HS-27A (cell line): ENCODE data around the gene XXYLT1.
"Not testable (repeated sequence)": the region's sequence is repeated elsewhere in the genome, so short reads cannot be mapped to it uniquely, and the experiment has no call there.

Experiments
- DNase-seq: peaks from one replicate; pipeline ENCODE4 v3.0.0-alpha.2; 2012; ENCODE audit warnings: low read depth, missing footprints

XXYLT1 gene

DNA sequence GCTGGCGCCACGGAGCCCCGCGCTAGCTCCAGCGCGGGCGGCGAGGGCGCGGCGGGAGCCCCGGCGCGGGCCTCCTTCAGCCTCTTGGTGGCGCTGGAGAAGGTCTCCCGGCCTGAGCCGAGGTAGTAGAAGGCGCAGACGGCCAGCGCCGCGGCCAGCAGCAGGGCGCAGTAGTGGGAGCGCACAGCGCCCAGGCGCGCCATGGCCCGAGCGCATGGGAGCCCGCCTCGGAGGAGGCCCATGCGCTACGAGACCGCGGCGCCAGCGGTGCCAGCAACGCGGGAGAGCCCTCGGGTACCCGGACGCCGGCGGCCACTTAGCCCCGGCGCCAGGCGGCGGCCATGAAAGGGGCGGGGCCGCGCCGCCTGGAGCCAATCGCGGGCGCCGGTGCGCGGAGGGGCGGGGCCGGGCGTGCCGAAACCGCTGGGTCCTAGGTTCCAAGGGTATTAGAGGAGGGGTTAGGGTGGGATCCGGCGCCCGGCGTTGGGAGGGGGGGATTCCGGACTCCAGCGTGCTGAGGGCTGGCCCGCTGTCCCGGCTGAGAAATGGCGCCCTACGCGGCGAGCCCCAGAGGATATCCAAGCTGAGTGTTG, at the start of gene XXYLT1:
TSS of gene XXYLT1 (minus strand) at position 343 of the 593 bp plus-strand sequence. CDS start at position 242, 101 bp downstream.
- peak; percentile 59 for DNase-seq

- no peak for DNase-seq
Measured at GRCh38 chr3:195319060-195319459, 48.1 kb upstream of the XXYLT1 start.

DNA sequence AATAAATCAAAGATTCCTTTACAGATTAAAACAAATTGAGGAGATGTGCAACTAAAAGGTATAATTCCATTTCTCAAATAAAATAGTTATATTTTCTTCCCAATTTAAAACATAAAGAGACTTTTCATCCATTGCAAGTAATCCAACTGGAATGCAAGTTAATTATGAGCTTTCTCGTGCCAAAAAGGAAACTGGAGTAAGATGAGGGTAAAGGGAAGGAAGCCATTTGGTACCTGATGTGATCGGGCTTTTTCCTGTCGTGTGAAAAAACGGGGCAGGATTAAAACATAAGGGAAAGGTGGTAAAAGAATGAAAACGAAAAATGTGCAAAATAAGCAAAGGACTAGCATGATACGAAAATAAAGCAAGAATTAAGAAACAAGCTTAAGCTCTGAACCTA, 41.8 kb upstream of the XXYLT1 start:
- no peak for DNase-seq

GRCh38 chr3:195307711-195308110, 36.8 kb upstream of the XXYLT1 start:
- no peak for DNase-seq

DNA sequence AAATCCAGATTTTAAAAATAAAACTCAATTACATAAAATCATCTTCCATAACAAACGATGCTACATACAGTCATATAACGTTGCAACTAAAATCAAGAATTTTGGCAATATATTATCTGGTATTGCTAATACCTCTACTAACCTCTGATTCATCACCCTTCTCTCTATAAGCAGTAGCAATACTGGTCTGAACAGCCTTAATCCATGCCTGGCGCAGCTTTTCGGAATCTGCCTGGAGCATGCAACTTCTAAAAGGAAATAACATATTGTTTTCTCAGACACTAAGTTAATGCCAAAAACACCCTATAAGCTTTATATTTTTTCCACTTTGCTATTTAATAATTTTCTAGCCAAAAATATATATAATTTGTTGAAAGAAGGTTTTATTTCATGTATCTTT, 35.4 kb upstream of the XXYLT1 start:
- no peak for DNase-seq

- DNase-seq = no peak
Measured at GRCh38 chr3:195302431-195302830, 31.5 kb upstream of the XXYLT1 start.

- no peak for DNase-seq
Measured at GRCh38 chr3:195297446-195297845, 26.5 kb upstream of the XXYLT1 start.

GRCh38 chr3:195296662-195297061, 25.7 kb upstream of the XXYLT1 start:
- DNase-seq = no peak

- DNase-seq = no peak
Measured at GRCh38 chr3:195291121-195291520, 20.2 kb upstream of the XXYLT1 start.

DNA sequence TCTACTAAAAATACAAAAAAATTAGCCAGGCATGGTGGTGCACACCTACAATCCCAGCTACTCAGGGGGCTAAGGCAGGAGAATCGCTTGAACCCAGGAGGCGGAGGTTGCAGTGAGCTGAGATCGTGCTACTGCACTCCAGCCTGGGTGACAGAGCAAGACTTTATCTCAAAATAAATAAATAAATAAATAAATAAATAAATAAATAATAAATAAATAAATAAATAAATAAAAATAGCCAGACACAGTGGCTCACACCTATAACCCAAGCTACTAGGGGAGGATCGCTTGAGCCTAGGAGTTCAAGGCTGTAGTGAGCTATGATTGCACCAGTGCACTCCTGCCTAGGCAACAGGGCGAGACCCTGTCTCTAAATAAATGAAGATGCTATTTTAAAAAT, 19.7 kb upstream of the XXYLT1 start:
- not testable (repeated sequence) for DNase-seq

GRCh38 chr3:195286115-195286872, 15.3 kb upstream of the XXYLT1 start:
- DNase-seq = no peak

DNA sequence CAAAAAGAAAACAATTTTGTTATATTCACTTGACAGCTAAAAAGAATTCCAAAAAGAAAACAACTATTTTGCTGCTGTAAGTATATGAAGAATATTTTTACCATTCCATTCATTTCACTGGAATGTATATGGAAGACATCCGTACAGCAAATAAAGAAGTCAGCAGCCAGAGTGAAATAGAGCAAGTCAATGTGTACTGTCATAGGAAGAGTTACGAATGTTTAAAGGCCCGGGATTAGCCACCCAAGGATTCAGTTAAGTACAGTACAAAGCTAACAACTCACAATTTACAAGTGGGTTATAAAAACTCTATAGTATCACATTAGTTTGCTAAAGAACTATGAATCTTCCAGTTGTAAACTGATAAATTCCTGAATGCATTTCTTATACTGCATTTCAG, 14.4 kb upstream of the XXYLT1 start:
- no peak for DNase-seq

DNA sequence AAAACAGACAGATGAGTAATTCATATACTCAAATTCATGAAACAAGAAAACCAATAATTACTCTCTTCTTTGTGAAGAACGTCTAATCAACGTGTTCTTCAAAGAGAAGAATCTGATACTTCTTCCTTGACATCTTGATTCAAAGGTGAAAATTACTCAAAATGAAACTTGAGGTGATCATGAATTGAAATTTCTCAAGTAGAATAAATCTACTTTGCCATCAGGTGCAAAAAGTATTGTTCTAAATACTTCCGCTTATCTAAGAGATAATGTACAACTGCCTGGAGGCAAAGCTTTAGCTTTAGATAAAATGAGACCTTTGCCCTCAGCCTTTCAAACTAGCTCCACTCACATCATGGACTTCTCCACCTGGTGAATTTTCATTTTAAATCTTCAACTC, 13.9 kb upstream of the XXYLT1 start:
- DNase-seq = no peak

DNA sequence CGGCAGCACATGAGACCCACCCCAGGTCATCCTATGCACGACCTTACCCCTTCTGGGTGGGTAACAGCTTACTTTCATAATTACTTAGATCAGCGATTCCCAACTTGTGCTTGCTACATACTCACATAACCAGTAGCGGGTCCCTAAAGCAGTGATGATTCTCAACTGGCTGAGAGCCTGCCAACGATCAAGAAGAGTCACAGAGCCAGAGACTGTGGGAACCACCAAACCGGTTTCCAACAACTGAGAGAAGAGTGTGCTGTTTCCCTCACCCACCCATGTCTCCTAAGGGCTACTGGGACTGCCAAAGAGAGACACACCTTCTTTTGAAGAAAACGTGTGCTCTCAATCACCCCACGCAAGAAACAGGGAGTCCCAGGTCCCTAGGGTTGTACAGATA, 12.0 kb upstream of the XXYLT1 start:
- DNase-seq = no peak

DNA sequence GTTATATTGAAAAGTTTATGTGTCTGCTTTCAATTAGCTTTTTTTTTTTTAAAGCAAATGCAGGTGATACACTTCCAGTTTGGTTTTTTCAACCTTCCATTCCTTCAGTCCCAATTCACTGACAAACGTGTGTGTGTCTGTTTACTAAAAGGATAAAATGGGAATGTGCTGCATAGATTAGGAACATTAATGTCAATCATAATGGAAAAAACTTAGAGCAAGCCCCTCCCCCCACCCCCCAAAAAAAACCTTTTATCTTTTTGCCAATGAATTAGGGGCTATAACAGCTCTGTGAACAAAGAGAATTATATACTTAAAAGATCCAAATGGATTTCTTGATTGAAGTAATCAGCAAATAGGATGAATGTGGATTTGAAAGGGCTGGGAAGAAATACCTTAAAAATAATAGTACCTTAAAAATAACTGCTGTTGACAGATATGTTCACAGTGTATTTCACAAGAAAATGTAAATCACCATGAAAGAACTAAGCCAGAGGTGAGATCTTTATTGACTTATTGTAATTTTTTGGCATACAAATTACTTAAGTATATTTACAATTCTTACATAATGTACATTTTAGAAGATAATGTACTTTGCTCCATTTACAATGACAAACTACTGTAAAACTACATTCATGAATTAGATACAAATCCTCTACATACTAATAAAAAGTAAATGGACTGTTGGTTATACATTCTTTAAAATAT, 3.5 kb upstream of the XXYLT1 start:
- DNase-seq = no peak

DNA sequence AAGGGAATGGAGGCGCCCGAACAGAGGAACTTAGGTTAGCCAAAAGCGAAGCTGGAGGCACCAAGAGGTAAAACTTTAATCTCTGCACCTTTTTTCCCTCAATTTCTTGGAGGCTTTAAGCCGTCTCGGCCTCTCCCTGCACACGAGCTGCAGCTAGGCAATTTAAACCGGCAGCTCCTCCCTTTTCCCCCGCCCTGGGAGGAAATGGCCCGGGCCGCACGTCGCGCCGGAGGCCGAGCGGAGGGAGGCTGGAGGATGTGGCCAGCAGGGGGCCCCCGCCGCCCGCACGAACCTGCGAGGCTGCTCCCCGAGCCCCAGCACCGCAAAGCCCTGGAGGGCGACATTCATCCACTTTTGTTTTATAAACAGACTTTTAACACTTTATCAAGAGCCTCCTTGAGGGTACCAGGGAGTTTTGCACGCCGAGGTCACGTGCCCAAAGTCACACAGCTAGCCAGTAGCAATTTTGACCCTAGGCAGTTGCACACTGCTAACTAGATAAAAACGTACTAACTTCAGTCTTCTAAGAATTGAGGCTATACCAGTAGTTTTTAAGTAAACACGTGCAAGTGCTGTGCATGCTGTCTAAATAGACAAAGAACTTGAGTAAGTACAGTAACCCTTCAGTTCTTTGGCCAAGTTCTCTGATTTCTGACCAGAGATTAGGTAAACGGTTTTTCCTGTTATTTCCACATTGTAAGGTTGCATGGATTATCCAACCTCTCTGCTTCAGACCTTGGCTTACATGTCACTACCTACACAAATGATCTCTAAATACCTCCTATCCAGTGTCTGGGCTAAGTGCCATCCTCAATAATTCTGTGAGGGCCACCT, 668 bp upstream of the XXYLT1 start:
- peak; percentile 58 for DNase-seq

DNA sequence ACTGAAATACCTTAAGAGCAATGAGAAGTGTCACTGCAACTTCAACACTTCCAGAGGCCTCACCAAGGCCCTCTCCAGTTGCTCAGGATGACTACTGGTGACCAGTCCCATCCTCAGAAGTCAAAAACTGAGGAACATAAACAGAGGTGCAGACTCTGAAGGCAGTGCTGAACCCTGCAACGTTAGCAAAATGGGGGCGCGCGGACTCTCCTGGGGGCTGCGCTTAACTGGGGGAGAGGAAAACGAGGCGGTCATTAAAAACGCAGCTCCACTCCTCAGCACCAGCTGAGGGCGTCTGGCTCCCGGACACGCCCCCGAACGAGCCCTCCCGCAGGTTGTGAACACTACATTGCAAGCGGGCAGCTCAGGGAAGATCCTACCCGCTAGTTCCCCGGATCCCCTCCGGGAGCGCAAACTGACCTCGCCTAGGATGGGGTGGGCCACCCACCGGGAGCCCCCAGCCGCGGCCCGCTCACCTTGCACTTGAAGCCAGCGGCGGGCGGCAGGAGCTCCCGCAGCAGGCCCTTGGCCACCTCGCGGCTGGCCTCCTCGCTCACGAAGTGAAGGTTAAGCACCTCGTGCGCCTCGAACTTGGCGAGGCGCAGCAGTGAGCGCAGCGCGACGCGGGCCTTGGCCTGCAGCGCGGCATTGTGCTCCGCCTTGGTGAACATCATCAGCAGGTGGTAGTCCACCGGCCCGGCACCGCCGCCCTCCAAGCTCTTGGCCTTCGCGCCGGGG, 711 bp downstream of the XXYLT1 start:
- DNase-seq = no peak

DNA sequence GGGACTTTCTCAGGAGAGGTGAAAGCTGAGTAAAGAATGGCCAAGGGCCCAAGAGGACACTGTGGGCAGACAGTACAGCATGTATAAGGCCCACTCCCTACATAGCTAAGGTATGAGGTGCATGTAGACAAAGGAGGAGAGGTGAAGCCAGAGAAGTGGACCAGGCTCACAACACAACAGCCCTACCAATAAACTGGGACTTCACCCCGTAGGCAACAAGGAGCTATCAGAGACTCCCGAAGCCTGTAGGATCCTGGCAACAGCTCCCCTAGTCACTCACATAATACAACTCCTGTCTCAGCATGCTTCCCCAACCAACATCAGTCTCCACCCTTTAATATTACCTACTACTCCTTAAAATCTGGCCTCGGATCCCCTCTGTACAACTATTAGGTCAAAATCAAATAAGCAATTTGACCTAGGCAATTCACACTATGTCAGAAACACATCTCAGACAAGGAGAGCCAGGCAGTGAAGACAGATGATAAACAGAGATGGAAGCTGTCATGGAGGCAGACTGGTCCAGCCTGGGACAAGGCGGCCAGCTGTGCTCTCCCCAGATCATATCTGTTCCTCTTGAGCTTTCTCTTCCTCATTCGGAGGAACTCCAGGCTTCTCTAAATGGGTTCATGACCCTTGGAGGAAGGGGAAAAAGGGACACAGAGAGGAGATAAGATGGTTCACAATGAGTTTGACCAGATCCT, 1.4 kb downstream of the XXYLT1 start:
- no peak for DNase-seq

DNA sequence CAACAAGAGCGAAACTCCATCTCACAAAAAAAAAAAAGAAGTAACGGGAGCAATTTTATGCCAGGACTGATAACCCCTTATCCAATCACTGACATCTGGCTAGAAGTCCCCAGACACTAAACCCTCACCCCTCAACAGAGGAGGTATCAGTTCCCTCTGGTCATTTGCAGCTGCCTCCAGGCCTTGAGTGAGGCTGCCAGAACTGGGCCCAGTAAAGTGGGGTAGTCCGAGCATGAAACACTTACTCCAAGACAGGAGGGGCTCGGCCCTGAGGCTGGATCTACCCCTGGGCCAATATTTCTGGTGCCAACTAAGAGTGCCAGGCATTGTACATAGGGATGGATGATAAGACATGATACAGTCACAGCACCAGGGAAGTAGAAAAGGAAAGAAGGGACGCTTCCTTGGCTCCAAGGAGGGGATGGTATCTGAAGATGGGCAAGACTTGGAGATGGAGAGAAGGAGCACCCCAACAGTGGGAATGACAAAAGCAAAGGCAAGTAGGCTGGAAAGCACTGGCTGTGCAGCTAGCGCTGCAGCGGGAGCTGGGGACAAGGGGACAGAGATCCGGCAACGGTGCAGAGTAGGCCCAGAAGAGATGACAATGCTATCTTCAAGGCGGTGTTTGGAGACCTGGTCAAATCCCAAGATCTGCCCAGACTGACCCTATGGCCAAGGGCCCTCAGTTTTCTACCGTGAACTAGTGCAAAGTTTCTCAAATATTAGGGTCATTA, 2.2 kb downstream of the XXYLT1 start:
- no peak for DNase-seq

DNA sequence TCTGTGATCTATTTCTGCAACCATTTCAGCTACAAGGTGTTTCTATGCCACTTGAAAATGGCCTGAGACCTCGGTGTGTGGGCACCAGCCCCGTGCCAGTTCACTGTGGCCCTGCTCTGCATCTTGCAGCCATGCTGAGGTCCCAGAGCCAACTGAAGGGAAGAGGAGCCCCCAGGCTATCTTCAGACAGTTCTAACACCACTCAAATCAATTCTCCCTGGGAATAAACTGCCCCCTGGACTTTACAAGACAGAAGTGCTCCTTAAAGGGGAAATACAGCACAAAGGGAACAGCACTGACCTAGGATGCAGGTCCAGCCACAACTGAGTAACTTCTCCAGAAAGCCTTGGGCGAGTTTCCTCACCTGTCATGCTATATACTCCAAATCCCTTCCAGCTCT, 3.9 kb downstream of the XXYLT1 start:
- DNase-seq = no peak
